ENCODE data around the gene PACS2. TPM values are rescaled to one million over a fixed set of nuclear protein-coding genes. Genes with fewer than 3 reads are reported as not detected.
A peak's percentile ranks its signal among the peaks of the same experiment; 100 is the strongest.

Gene PACS2
- total RNA-seq, 3 donors from 2014 or later: 23.1 to 27.2 (median 24.8) TPM

GRCh38 chr14:105409364-105409763, 94.8 kb downstream of the PACS2 start:
- peaks cover 12% of the 10 kb centered on the region for H3K4me1 Mint-ChIP-seq (ENCODE audit: low read depth)
- DNase-seq: no peak
- no peaks in the 10 kb centered on the region for H3K9me3 Mint-ChIP-seq
- peaks cover 29% of the 10 kb centered on the region for H3K27me3 Mint-ChIP-seq (ENCODE audit: low read depth)
- ATAC-seq: no peak
- no peak overlapping the region for H3K4me3 Mint-ChIP-seq
- H3K36me3 Mint-ChIP-seq (ENCODE audit: insufficient read depth): no peaks in the 10 kb centered on the region

- no peak for DNase-seq
- Mint-ChIP-seq H3K36me3 (ENCODE audit: insufficient read depth) (no peaks in the 10 kb centered on the region), H3K27me3 (ENCODE audit: low read depth) (peaks cover 31% of the 10 kb centered on the region), H3K4me1 (ENCODE audit: low read depth) (peaks cover 6% of the 10 kb centered on the region), H3K9me3 (no peaks in the 10 kb centered on the region), H3K4me3 (no peak overlapping the region)
- no peak for ATAC-seq
These were observed 96.1 kb downstream of the PACS2 start for GRCh38 chr14:105410642-105411016.

GRCh38 chr14:105411017-105411941, 96.7 kb downstream of the PACS2 start:
- peaks cover 31% of the 10 kb centered on the region for H3K27me3 Mint-ChIP-seq (ENCODE audit: low read depth)

GRCh38 chr14:105411985-105412770, 97.6 kb downstream of the PACS2 start:
- peaks cover 8% of the 10 kb centered on the region for H3K4me1 Mint-ChIP-seq (ENCODE audit: low read depth)
- DNase-seq (no peak), ATAC-seq (no peak)
- H3K27me3 Mint-ChIP-seq (ENCODE audit: low read depth): peaks cover 31% of the 10 kb centered on the region
- H3K36me3 Mint-ChIP-seq (ENCODE audit: insufficient read depth): no peaks in the 10 kb centered on the region
- no peak overlapping the region for H3K4me3 Mint-ChIP-seq
- H3K9me3 Mint-ChIP-seq: no peaks in the 10 kb centered on the region

More at GRCh38 chr14:105411017-105411941, 96.7 kb downstream of the PACS2 start:
- no peaks in the 10 kb centered on the region for H3K9me3 Mint-ChIP-seq
- ATAC-seq (peak; percentile 50 to 53), DNase-seq (no peak)
- H3K4me1 Mint-ChIP-seq (ENCODE audit: low read depth): peaks cover 8% of the 10 kb centered on the region
- H3K4me3 Mint-ChIP-seq: peak overlapping the region; percentile 37
- H3K36me3 Mint-ChIP-seq (ENCODE audit: insufficient read depth): no peaks in the 10 kb centered on the region

- Mint-ChIP-seq H3K4me1 (ENCODE audit: low read depth) (peaks cover 8% of the 10 kb centered on the region), H3K36me3 (ENCODE audit: insufficient read depth) (no peaks in the 10 kb centered on the region), H3K27me3 (ENCODE audit: low read depth) (peaks cover 31% of the 10 kb centered on the region), H3K9me3 (no peaks in the 10 kb centered on the region), H3K4me3 (no peak overlapping the region)
- DNase-seq (no peak), ATAC-seq (no peak)
These were observed 98.4 kb downstream of the PACS2 start for GRCh38 chr14:105412771-105413543.

- Mint-ChIP-seq H3K27me3 (ENCODE audit: low read depth) (peaks cover 31% of the 10 kb centered on the region), H3K4me3 (no peak overlapping the region), H3K4me1 (ENCODE audit: low read depth) (peaks cover 8% of the 10 kb centered on the region), H3K36me3 (ENCODE audit: insufficient read depth) (no peaks in the 10 kb centered on the region), H3K9me3 (no peaks in the 10 kb centered on the region)
- ATAC-seq (no peak), DNase-seq (no peak)
These were observed 99.0 kb downstream of the PACS2 start for GRCh38 chr14:105413544-105413886.

GRCh38 chr14:105414456-105415371, 100.2 kb downstream of the PACS2 start:
- ATAC-seq (peak; percentile 85 to 86), DNase-seq (peak; percentile 45)
- H3K36me3 Mint-ChIP-seq (ENCODE audit: insufficient read depth): no peaks in the 10 kb centered on the region
- peaks cover 13% of the 10 kb centered on the region for H3K4me1 Mint-ChIP-seq (ENCODE audit: low read depth)
- H3K9me3 Mint-ChIP-seq: no peaks in the 10 kb centered on the region
- peaks cover 31% of the 10 kb centered on the region for H3K27me3 Mint-ChIP-seq (ENCODE audit: low read depth)
- peak overlapping the region; percentile 72 for H3K4me3 Mint-ChIP-seq

- DNase-seq (no peak), ATAC-seq (no peak)
- peak overlapping the region; percentile 72 for H3K4me3 Mint-ChIP-seq
- no peaks in the 10 kb centered on the region for H3K9me3 Mint-ChIP-seq
- peaks cover 13% of the 10 kb centered on the region for H3K4me1 Mint-ChIP-seq (ENCODE audit: low read depth)
- no peaks in the 10 kb centered on the region for H3K36me3 Mint-ChIP-seq (ENCODE audit: insufficient read depth)
- H3K27me3 Mint-ChIP-seq (ENCODE audit: low read depth): peaks cover 21% of the 10 kb centered on the region
These were observed 101.2 kb downstream of the PACS2 start for GRCh38 chr14:105415481-105416428.

- no peak for ATAC-seq
- H3K4me3 Mint-ChIP-seq: peak overlapping the region; percentile 33
- peaks cover 16% of the 10 kb centered on the region for H3K27me3 Mint-ChIP-seq (ENCODE audit: low read depth)
These were observed 102.1 kb downstream of the PACS2 start for GRCh38 chr14:105416671-105417070.

GRCh38 chr14:105417690-105418121, 103.2 kb downstream of the PACS2 start:
- H3K36me3 Mint-ChIP-seq (ENCODE audit: insufficient read depth): no peaks in the 10 kb centered on the region
- ATAC-seq (no peak), DNase-seq (no peak)
- H3K4me3 Mint-ChIP-seq: no peak overlapping the region
- H3K27me3 Mint-ChIP-seq (ENCODE audit: low read depth): peaks cover 11% of the 10 kb centered on the region
- H3K9me3 Mint-ChIP-seq: no peaks in the 10 kb centered on the region
- peaks cover 24% of the 10 kb centered on the region for H3K4me1 Mint-ChIP-seq (ENCODE audit: low read depth)

More at GRCh38 chr14:105416671-105417070, 102.1 kb downstream of the PACS2 start:
- DNase-seq: no peak
- Mint-ChIP-seq H3K9me3 (no peaks in the 10 kb centered on the region), H3K4me1 (ENCODE audit: low read depth) (peaks cover 16% of the 10 kb centered on the region), H3K36me3 (ENCODE audit: insufficient read depth) (no peaks in the 10 kb centered on the region)

GRCh38 chr14:105418269-105419194, 104.0 kb downstream of the PACS2 start:
- Mint-ChIP-seq H3K9me3 (no peaks in the 10 kb centered on the region), H3K27me3 (ENCODE audit: low read depth) (peaks cover 2% of the 10 kb centered on the region), H3K4me1 (ENCODE audit: low read depth) (peaks cover 27% of the 10 kb centered on the region), H3K36me3 (ENCODE audit: insufficient read depth) (no peaks in the 10 kb centered on the region), H3K4me3 (peak overlapping the region; percentile 77)
- DNase-seq (no peak), ATAC-seq (no peak)

All from activated T-cell treated with anti-CD3 and anti-CD28 coated beads, Interleukin-2, amount 50 U/mL, for 4 hours (primary cell).